ENCODE data around the gene USP9X. TPM values are rescaled to one million over a fixed set of nuclear protein-coding genes. Genes with fewer than 3 reads are reported as not detected.
A peak's percentile ranks its signal among the peaks of the same experiment; 100 is the strongest.

USP9X gene
- total and polyA plus RNA-seq, 9 of the 15 experiments (the other 6 are each of a cell fraction or from before 2014, with no cell fraction given): 10.9 to 47.8 (median 29.5) TPM

- no peak for TF ChIP-seq CHAMP1 (IDR thresholded peaks at IDR 0.05)
- TF ChIP-seq ZC3H4 (CRISPR knock-in tag; IDR thresholded peaks at IDR 0.05; ENCODE audit: borderline replicate concordance): no peak
- peak; percentile 98 for TF ChIP-seq JUN (IDR thresholded peaks at IDR 0.05; ENCODE audit: borderline replicate concordance, low read depth, low read length)
- TF ChIP-seq JUN (CRISPR knock-in tag; IDR thresholded peaks at IDR 0.05; ENCODE audit: borderline replicate concordance): no peak
- TF ChIP-seq AFF4 (CRISPR knock-in tag; IDR thresholded peaks at IDR 0.05): peak; percentile 58; the same call in 1 of the 2 replicates
- TF ChIP-seq SOX6 (IDR thresholded peaks at IDR 0.05): peak; percentile 88
- TF ChIP-seq ETS2 (tag; IDR thresholded peaks at IDR 0.05; ENCODE audit: borderline replicate concordance, poor library complexity, severe bottlenecking): no peak
- TF ChIP-seq FIP1L1 (IDR thresholded peaks at IDR 0.05; ENCODE audit: low read depth, low read length, poor library complexity, severe bottlenecking): peak; percentile 60
- TF ChIP-seq, protein P1, sequence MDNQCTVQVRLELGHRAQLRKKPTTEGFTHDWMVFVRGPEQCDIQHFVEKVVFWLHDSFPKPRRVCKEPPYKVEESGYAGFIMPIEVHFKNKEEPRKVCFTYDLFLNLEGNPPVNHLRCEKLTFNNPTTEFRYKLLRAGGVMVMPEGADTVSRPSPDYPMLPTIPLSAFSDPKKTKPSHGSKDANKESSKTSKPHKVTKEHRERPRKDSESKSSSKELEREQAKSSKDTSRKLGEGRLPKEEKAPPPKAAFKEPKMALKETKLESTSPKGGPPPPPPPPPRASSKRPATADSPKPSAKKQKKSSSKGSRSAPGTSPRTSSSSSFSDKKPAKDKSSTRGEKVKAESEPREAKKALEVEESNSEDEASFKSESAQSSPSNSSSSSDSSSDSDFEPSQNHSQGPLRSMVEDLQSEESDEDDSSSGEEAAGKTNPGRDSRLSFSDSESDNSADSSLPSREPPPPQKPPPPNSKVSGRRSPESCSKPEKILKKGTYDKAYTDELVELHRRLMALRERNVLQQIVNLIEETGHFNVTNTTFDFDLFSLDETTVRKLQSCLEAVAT (IDR thresholded peaks at IDR 0.05): no peak; a peak in 1 of 4 replicates
- TF ChIP-seq, protein P2, sequence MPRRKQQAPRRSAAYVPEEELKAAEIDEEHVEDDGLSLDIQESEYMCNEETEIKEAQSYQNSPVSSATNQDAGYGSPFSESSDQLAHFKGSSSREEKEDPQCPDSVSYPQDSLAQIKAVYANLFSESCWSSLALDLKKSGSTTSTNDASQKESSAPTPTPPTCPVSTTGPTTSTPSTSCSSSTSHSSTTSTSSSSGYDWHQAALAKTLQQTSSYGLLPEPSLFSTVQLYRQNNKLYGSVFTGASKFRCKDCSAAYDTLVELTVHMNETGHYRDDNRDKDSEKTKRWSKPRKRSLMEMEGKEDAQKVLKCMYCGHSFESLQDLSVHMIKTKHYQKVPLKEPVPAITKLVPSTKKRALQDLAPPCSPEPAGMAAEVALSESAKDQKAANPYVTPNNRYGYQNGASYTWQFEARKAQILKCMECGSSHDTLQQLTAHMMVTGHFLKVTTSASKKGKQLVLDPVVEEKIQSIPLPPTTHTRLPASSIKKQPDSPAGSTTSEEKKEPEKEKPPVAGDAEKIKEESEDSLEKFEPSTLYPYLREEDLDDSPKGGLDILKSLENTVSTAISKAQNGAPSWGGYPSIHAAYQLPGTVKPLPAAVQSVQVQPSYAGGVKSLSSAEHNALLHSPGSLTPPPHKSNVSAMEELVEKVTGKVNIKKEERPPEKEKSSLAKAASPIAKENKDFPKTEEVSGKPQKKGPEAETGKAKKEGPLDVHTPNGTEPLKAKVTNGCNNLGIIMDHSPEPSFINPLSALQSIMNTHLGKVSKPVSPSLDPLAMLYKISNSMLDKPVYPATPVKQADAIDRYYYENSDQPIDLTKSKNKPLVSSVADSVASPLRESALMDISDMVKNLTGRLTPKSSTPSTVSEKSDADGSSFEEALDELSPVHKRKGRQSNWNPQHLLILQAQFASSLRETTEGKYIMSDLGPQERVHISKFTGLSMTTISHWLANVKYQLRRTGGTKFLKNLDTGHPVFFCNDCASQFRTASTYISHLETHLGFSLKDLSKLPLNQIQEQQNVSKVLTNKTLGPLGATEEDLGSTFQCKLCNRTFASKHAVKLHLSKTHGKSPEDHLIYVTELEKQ (CRISPR knock-in tag; IDR thresholded peaks at IDR 0.05): 0 out of 2 replicates have a peak, but pooled peaks have one; percentile 61
- TF ChIP-seq BCL6 (CRISPR knock-in tag; IDR thresholded peaks at IDR 0.05): 0 out of 2 replicates have a peak, but pooled peaks have one; percentile 44
- TF ChIP-seq ESRRA (IDR thresholded peaks at IDR 0.05; ENCODE audit: borderline replicate concordance, low read depth): peak; percentile 68; the same call in 1 of the 2 replicates
- 0 out of 2 replicates have a peak, but pooled peaks have one; percentile 36 for TF ChIP-seq KLF13 (tag; IDR thresholded peaks at IDR 0.05; ENCODE audit: borderline replicate concordance, low read depth)
Observed at GRCh38 chrX:41084044-41084892, 977 bp upstream of the USP9X start (continued).
